ENCODE results near the gene FER. TPM values are rescaled to one million over a fixed set of nuclear protein-coding genes. Genes with fewer than 3 reads are reported as not detected.

Gene FER
- total and polyA plus RNA-seq, 10 donors: 0.96 to 38.8 (median 21.2) TPM

DNA sequence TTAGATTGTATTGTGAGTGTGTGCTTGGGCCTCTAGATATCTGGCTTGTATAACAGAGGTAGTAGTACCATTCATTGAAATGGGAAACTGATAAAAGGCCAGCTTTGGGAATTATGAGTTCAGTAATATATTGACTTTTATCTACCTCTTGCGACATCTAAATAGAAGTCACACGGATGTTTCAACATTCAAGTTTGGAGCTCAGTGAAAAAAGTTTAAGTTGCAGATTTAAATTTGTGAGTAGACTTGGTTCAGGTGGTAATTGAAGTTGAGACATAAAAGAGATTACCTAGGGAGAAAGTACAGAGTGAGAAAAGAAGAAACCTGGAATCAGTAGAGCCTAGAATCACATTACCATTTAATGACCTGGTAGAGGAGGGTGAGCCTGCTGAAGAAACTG, 189.5 kb downstream of the FER start:
- peaks cover 0 to 14% (median 5%) of the 10 kb centered on the region in 8 donors for H3K9me3 ChIP-seq
- H3K36me3 ChIP-seq: peaks cover 0 to 3% (median 0%) of the 10 kb centered on the region in 6 donors
- DNase-seq: no peak
- intact Hi-C loops (cut with DNase I; ENCODE audit: low total_unique reads): no loop called here
- no peaks in the 10 kb centered on the region for H3K4me1 ChIP-seq
- no peaks in the 10 kb centered on the region for H3K27me3 ChIP-seq (replicated peaks in 1 of 7)
- no peak overlapping the region for H3K27ac ChIP-seq
- TF ChIP-seq POLR2AphosphoS5 (IDR thresholded peaks at IDR 0.05) (no peak), POLR2A (IDR thresholded peaks at IDR 0.05) (no peak)
- TF ChIP-seq, protein P1, sequence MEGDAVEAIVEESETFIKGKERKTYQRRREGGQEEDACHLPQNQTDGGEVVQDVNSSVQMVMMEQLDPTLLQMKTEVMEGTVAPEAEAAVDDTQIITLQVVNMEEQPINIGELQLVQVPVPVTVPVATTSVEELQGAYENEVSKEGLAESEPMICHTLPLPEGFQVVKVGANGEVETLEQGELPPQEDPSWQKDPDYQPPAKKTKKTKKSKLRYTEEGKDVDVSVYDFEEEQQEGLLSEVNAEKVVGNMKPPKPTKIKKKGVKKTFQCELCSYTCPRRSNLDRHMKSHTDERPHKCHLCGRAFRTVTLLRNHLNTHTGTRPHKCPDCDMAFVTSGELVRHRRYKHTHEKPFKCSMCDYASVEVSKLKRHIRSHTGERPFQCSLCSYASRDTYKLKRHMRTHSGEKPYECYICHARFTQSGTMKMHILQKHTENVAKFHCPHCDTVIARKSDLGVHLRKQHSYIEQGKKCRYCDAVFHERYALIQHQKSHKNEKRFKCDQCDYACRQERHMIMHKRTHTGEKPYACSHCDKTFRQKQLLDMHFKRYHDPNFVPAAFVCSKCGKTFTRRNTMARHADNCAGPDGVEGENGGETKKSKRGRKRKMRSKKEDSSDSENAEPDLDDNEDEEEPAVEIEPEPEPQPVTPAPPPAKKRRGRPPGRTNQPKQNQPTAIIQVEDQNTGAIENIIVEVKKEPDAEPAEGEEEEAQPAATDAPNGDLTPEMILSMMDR (IDR thresholded peaks at IDR 0.05 in 8 of 11, conservative IDR thresholded peaks at IDR 0.05 in 3 of 11): no peak
- WGBS, 5 donors: 83 to 96% (median 93%) methylated on average over 2 of the region's 2 CpGs
- no peak overlapping the region for H3K4me3 ChIP-seq

DNA sequence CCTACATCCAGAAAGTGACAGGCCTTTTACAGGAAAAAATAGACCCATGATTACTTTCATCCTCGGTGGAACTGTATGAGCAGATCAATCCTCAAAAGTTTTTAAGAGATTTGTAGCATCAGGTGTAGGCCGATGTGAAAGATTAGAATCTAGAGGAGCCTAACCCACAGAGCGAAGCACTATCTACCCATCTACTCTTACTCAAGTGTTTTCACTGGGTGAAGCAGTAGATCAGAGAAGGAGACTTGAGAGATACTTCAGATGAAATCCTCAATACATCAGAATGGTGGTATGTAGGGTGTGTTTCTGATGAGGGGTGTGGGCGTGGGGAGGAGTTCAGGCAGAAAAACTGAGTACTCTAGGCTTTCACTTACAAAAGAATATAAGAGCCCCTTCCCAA, 192.8 kb downstream of the FER start:
- 75 to 87% (median 81%) methylated on average over 4 of the region's 4 CpGs for WGBS, 5 donors
- H3K4me1 ChIP-seq: no peaks in the 10 kb centered on the region
- no peaks in the 10 kb centered on the region for H3K36me3 ChIP-seq
- no peak for TF ChIP-seq POLR2A (IDR thresholded peaks at IDR 0.05)
- TF ChIP-seq, protein P1 (IDR thresholded peaks at IDR 0.05 in 8 of 11, conservative IDR thresholded peaks at IDR 0.05 in 3 of 11): no peak
- no peak for TF ChIP-seq POLR2AphosphoS5 (IDR thresholded peaks at IDR 0.05)
- intact Hi-C loops (cut with DNase I; ENCODE audit: low total_unique reads): no loop called here
- H3K9me3 ChIP-seq: no peaks in the 10 kb centered on the region
- DNase-seq: no peak
- no peak overlapping the region for H3K27ac ChIP-seq
- H3K27me3 ChIP-seq (replicated peaks in 1 of 7): no peaks in the 10 kb centered on the region
- no peak overlapping the region for H3K4me3 ChIP-seq

DNA sequence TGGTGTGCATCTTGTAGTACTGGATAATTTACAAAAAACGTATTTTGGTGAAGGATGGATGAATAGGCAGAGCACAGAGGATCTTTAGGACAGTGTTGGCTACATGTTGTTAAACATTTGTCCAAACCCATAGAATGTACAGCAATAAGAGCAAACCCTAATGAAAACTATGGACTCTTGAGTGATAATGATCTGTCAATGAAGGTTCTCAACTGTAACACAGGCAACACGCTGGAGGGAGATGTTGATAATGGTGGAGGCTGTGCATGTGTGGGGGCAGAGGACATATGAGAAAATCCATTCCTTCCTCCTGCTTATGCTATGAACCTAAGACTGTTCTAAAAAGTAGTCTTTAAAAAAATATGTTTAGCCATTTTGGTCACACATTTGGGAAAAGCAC, 194.0 kb downstream of the FER start:
- intact Hi-C loops (cut with DNase I; ENCODE audit: low total_unique reads): no loop called here
- H3K9me3 ChIP-seq: no peaks in the 10 kb centered on the region
- DNase-seq: no peak
- H3K4me1 ChIP-seq: no peaks in the 10 kb centered on the region
- 85 to 94% (median 87%) methylated on average over 2 of the region's 2 CpGs for WGBS, 5 donors
- H3K4me3 ChIP-seq: no peak overlapping the region
- H3K27ac ChIP-seq: no peak overlapping the region
- no peaks in the 10 kb centered on the region for H3K27me3 ChIP-seq (replicated peaks in 1 of 7)
- H3K36me3 ChIP-seq: no peaks in the 10 kb centered on the region
- TF ChIP-seq POLR2AphosphoS5 (IDR thresholded peaks at IDR 0.05): no peak
- TF ChIP-seq, protein P1 (IDR thresholded peaks at IDR 0.05 in 8 of 11, conservative IDR thresholded peaks at IDR 0.05 in 3 of 11): no peak
- no peak for TF ChIP-seq POLR2A (IDR thresholded peaks at IDR 0.05)

DNA sequence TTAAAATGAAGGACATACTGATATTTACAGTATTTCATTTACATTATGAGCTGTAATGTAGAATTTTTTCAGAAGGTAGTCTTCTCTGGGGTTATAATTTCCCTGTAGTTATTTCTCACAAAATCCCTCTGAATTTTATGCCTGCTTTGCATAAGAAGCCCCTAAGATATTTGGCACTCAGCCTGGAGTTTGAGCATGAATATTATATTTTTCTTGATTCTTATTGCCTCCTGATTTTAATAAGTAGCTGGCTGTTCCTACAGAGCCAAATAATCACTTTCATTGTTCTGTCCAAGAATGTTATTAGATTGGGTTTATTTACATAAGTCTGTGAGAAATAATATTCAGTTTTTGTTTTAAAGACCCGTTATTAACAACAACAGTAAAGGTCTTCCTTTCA, 195.0 kb downstream of the FER start:
- TF ChIP-seq POLR2AphosphoS5 (IDR thresholded peaks at IDR 0.05) (no peak), POLR2A (IDR thresholded peaks at IDR 0.05) (no peak)
- TF ChIP-seq, protein P1 (IDR thresholded peaks at IDR 0.05 in 8 of 11, conservative IDR thresholded peaks at IDR 0.05 in 3 of 11): no peak
- no peaks in the 10 kb centered on the region for H3K4me1 ChIP-seq
- H3K36me3 ChIP-seq: no peaks in the 10 kb centered on the region
- no peak overlapping the region for H3K27ac ChIP-seq
- no peaks in the 10 kb centered on the region for H3K9me3 ChIP-seq
- DNase-seq: no peak
- intact Hi-C loops (cut with DNase I; ENCODE audit: low total_unique reads): no loop called here
- no peak overlapping the region for H3K4me3 ChIP-seq
- 91 to 95% (median 93%) methylated on average over 1 of the region's 1 CpG for WGBS, 5 donors
- no peaks in the 10 kb centered on the region for H3K27me3 ChIP-seq (replicated peaks in 1 of 7)
